GM12892 (cell line): ENCODE measurements around the gene ESPNL.

Experiments used
- DNase-seq: peaks from one replicate; pipeline ENCODE4 v3.0.0; 2011; ENCODE audit not compliant: insufficient read length
- FAIRE-seq: peaks from 2 replicates; lab custom pipeline; 2011; peaks lifted over from hg19 to GRCh38; lab: Jason Lieb, UNC
- POLR2A ChIP-seq: IDR thresholded peaks from 2 replicates; pipeline ENCODE4 v1.6.1; 2011; ENCODE audit warnings: low read depth, low read length, control low read depth
- POLR2AphosphoS5 ChIP-seq: IDR thresholded peaks from 2 replicates; pipeline ENCODE4 v1.6.1; 2011; ENCODE audit warnings: low read depth, low read length, control low read depth
- TAF1 ChIP-seq: IDR thresholded peaks from 2 replicates; pipeline ENCODE4 v1.6.1; 2011; ENCODE audit warnings: low read depth, mild to moderate bottlenecking, control low read depth, low read length, borderline replicate concordance

Gene ESPNL

GRCh38 chr2:238081150-238081549 is 19.0 kb upstream of the ESPNL start:
- no peak for DNase-seq
- TF ChIP-seq TAF1 (no peak), POLR2AphosphoS5 (no peak), POLR2A (no peak)
- FAIRE-seq: no peak

- TF ChIP-seq TAF1 (no peak), POLR2AphosphoS5 (no peak), POLR2A (no peak)
- no peak for FAIRE-seq
Measured at GRCh38 chr2:238081561-238081960, 18.6 kb upstream of the ESPNL start.

GRCh38 chr2:238082151-238082550 is 18.0 kb upstream of the ESPNL start:
- TF ChIP-seq POLR2A: no peak
- TF ChIP-seq TAF1: no peak
- FAIRE-seq (no peak), DNase-seq (no peak)

More at GRCh38 chr2:238081561-238081960, 18.6 kb upstream of the ESPNL start:
- no peak for DNase-seq

GRCh38 chr2:238082827-238083226 is 17.3 kb upstream of the ESPNL start:
- FAIRE-seq (no peak), DNase-seq (no peak)
- TF ChIP-seq POLR2A (no peak), POLR2AphosphoS5 (no peak), TAF1 (no peak)

- TF ChIP-seq TAF1 (no peak), POLR2AphosphoS5 (no peak), POLR2A (no peak)
- FAIRE-seq (no peak), DNase-seq (no peak)
Measured at GRCh38 chr2:238083919-238084318, 16.2 kb upstream of the ESPNL start.

- no peak for DNase-seq
- TF ChIP-seq POLR2A (no peak), POLR2AphosphoS5 (no peak), TAF1 (no peak)
- FAIRE-seq: no peak
Measured at GRCh38 chr2:238084761-238085160, 15.4 kb upstream of the ESPNL start.

- no peak for FAIRE-seq
- no peak for TF ChIP-seq POLR2A
- TF ChIP-seq POLR2AphosphoS5: no peak
- no peak for TF ChIP-seq TAF1
- no peak for DNase-seq
Measured at GRCh38 chr2:238085899-238086298, 14.2 kb upstream of the ESPNL start.

- TF ChIP-seq TAF1: no peak
- no peak for TF ChIP-seq POLR2A
- TF ChIP-seq POLR2AphosphoS5: no peak
- DNase-seq (no peak), FAIRE-seq (no peak)
Measured at GRCh38 chr2:238087211-238087610, 12.9 kb upstream of the ESPNL start.

GRCh38 chr2:238090887-238091286 is 9.3 kb upstream of the ESPNL start:
- TF ChIP-seq POLR2AphosphoS5 (no peak), TAF1 (no peak), POLR2A (no peak)
- FAIRE-seq: no peak
- DNase-seq: no peak

- FAIRE-seq: no peak
- no peak for TF ChIP-seq POLR2AphosphoS5
- TF ChIP-seq TAF1: no peak
- TF ChIP-seq POLR2A: no peak
- no peak for DNase-seq
Measured at GRCh38 chr2:238091436-238092060, 8.6 kb upstream of the ESPNL start.

GRCh38 chr2:238092486-238093035 is 7.6 kb upstream of the ESPNL start:
- DNase-seq (no peak), FAIRE-seq (no peak)
- TF ChIP-seq POLR2A: no peak
- no peak for TF ChIP-seq POLR2AphosphoS5
- TF ChIP-seq TAF1: no peak

- no peak for TF ChIP-seq POLR2A
- no peak for TF ChIP-seq POLR2AphosphoS5
- no peak for TF ChIP-seq TAF1
- FAIRE-seq (no peak), DNase-seq (no peak)
Measured at GRCh38 chr2:238093181-238094140, 6.7 kb upstream of the ESPNL start.
